ENCODE measurements around the gene MAP2K6.

Gene MAP2K6

DNA sequence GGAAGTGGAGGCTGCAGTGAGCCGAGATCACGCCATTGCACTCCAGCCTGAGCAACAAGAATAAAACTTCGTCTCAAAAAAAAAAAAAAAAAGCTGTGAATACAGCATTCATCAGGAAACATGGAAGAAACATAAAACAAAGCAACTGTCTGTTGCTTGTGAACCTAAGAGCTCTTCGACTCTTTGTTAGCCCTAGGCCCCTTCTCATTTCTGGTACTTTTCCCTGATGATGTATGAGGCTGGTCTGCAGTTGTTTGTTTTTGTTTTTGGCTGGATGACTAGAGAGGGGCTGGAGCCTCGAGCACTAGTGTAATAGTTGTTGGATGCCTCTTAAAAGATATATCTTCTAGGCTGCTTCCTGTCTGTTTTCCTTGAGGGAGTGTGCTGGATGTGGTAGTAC lies 113.5 kb downstream of the MAP2K6 start:
- H3K4me3 ChIP-seq (ENCODE audit: low read length): no peak overlapping the region
- no peaks in the 10 kb centered on the region for H3K4me1 ChIP-seq (ENCODE audit: control insufficient read depth, insufficient read depth, low read length)
- no peak for DNase-seq (ENCODE audit: low read depth, low spot score)
- no peaks in the 10 kb centered on the region; the same call in 1 of the 2 replicates for H3K27me3 ChIP-seq (ENCODE audit: control insufficient read depth, insufficient read depth, low read length)
- H3K9me3 ChIP-seq (ENCODE audit: control insufficient read depth, insufficient read depth, low read length): no peaks in the 10 kb centered on the region
- no CpG with 5 or more reads among the region's 5 CpGs for WGBS (ENCODE audit: insufficient coverage, insufficient read length)
- peaks cover 8% of the 10 kb centered on the region; the same call in 1 of the 2 replicates for H3K36me3 ChIP-seq (ENCODE audit: control insufficient read depth, insufficient read depth, low read length)
- no peak overlapping the region for H3K27ac ChIP-seq (ENCODE audit: low read length)

DNA sequence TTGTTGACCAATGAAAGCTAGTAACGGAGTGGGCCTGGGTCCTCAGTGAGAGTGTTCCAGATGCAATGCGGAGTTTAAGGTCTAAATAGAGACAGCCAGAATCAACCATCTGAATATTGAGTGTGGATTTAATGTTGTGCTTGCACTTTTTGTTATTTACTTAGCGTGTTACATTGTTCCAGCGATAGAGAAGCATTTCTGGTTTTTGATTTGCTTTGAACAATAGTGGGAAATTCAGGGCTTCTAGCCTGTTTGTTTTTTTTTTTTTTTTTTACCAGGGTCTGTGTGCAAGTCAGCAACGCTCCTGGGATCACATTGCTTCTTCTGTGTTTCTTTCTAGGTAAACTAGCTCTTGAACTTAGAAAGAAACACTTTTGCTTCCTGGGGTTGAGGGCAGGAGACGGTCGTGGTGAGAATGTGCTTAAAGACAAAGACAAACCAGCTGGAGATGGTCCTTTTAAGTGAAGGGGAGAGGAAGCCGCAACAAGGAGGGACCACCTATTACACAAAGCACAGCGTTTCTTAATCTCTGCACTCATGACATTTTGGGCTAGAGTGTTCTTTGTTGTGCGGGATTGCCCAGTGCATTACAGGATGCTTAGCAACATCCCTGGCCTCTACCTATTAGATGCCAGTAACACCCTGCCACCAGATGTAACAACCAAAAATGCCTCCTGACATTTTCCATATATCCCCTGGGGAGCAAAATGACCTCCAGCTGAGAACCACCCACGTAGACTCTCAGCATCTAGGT lies 119.2 kb downstream of the MAP2K6 start:
- no CpG with 5 or more reads among the region's 11 CpGs for whole genome bisulfite sequencing (ENCODE audit: insufficient coverage, insufficient read length)
- H3K9me3 ChIP-seq (ENCODE audit: control insufficient read depth, insufficient read depth, low read length): no peaks in the 10 kb centered on the region
- H3K4me1 ChIP-seq (ENCODE audit: control insufficient read depth, insufficient read depth, low read length): no peaks in the 10 kb centered on the region
- no peaks in the 10 kb centered on the region; the same call in 1 of the 2 replicates for H3K36me3 ChIP-seq (ENCODE audit: control insufficient read depth, insufficient read depth, low read length)
- no peak overlapping the region for H3K27ac ChIP-seq (ENCODE audit: low read length)
- no peaks in the 10 kb centered on the region for H3K27me3 ChIP-seq (ENCODE audit: control insufficient read depth, insufficient read depth, low read length)
- peak; percentile 16 for DNase-seq (ENCODE audit: low read depth, low spot score)
- H3K4me3 ChIP-seq (ENCODE audit: low read length): no peak overlapping the region

DNA sequence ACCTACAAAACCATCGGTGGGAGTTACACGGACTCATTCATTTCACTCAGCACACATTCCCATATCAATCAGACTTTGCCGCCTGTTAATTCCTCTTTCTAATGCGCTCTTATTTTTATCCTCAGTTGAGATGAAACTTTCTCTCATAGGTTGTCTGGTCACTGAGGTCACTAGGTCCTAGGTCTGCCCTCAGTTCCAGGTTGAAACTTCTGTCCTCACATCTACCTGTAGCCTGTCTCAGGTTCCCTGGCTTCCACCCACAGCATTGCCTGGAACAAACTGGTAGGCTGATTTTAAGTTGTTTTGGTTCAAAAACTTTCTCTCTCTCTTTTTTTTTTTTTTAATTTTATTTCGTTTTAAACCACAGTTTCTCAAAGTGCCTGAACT lies 119.7 kb downstream of the MAP2K6 start:
- DNase-seq (ENCODE audit: low read depth, low spot score): no peak
- Histone ChIP-seq H3K27ac (ENCODE audit: low read length) (no peak overlapping the region), H3K4me3 (ENCODE audit: low read length) (no peak overlapping the region), H3K4me1 (ENCODE audit: control insufficient read depth, insufficient read depth, low read length) (no peaks in the 10 kb centered on the region), H3K36me3 (ENCODE audit: control insufficient read depth, insufficient read depth, low read length) (no peaks in the 10 kb centered on the region; the same call in 1 of the 2 replicates), H3K9me3 (ENCODE audit: control insufficient read depth, insufficient read depth, low read length) (no peaks in the 10 kb centered on the region), H3K27me3 (ENCODE audit: control insufficient read depth, insufficient read depth, low read length) (no peaks in the 10 kb centered on the region)
- no CpG with 5 or more reads among the region's 5 CpGs for WGBS (ENCODE audit: insufficient coverage, insufficient read length)

DNA sequence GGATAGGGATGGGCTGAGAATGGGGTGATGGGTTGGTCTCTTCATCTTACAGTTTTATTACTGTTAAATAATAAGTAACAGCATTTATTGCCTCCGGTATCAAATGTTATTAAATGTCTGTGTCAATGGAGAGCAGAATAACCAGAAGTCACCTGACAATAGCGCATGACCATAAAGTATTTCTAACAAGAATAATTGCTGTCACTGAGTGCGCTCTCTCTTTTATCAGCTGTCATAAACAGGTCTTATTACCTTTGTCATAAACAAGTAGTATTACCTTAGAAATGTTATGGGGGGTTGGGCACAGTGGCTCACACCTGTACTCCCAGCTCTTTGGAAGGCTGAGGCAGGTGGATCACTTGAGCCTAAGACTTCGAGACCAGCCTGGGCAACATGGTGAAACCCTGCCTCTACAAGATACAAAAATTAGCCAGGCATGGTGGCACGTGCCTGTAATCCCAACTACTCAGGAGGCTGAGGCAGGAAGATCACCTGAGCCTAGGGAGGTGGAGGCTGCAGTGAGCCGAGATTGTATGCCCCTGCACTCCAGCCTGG lies 120.6 kb downstream of the MAP2K6 start:
- Histone ChIP-seq H3K27ac (ENCODE audit: low read length) (no peak overlapping the region), H3K36me3 (ENCODE audit: control insufficient read depth, insufficient read depth, low read length) (no peaks in the 10 kb centered on the region; the same call in 1 of the 2 replicates), H3K27me3 (ENCODE audit: control insufficient read depth, insufficient read depth, low read length) (no peaks in the 10 kb centered on the region), H3K9me3 (ENCODE audit: control insufficient read depth, insufficient read depth, low read length) (no peaks in the 10 kb centered on the region), H3K4me3 (ENCODE audit: low read length) (no peak overlapping the region), H3K4me1 (ENCODE audit: control insufficient read depth, insufficient read depth, low read length) (no peaks in the 10 kb centered on the region)
- no peak for DNase-seq (ENCODE audit: low read depth, low spot score)
- no CpG with 5 or more reads among the region's 6 CpGs for WGBS (ENCODE audit: insufficient coverage, insufficient read length)

DNA sequence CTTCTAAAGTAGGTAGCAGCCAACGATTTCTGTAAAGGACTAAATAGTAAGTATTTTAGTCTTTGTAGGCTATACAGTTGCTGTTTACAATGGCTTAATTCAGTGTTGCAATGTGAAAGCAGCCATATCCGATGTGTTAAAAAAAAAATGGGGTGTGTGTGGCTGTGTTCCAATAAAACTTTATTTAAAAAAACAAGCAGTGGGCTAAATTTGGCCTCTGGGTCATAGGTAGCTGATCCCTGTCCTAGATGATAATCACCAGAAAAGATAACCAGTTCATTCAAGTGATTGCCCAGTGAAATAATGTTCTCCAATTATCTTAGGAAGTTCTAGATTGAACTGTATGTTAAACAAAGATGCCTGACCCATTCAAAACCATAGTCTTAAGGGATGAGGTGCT lies 124.3 kb downstream of the MAP2K6 start:
- H3K27ac ChIP-seq (ENCODE audit: low read length): no peak overlapping the region
- WGBS (ENCODE audit: insufficient coverage, insufficient read length): no CpG with 5 or more reads among the region's 2 CpGs
- DNase-seq (ENCODE audit: low read depth, low spot score): no peak
- no peak overlapping the region for H3K4me3 ChIP-seq (ENCODE audit: low read length)
- no peaks in the 10 kb centered on the region for H3K9me3 ChIP-seq (ENCODE audit: control insufficient read depth, insufficient read depth, low read length)
- H3K36me3 ChIP-seq (ENCODE audit: control insufficient read depth, insufficient read depth, low read length): no peaks in the 10 kb centered on the region; the same call in 1 of the 2 replicates
- H3K27me3 ChIP-seq (ENCODE audit: control insufficient read depth, insufficient read depth, low read length): no peaks in the 10 kb centered on the region
- no peaks in the 10 kb centered on the region for H3K4me1 ChIP-seq (ENCODE audit: control insufficient read depth, insufficient read depth, low read length)

DNA sequence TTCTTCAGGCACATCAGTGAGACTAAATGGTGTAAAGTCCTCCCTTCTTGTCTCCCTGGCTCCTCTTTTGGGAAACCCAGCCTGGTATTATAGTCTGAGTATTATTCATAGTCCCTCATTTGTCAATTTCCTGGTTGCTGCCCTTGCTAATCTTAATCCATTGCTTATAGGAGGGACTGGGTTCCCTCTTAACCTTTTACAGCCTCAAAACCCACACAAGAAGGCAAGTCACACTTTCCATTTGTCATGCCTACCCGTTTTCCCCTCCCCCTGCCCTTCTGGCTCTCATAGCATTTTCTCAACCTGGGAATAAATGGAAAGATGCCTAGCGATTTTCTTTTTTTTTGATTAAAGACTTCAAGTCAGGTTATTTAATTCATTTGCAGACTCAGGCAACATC lies 124.8 kb downstream of the MAP2K6 start:
- no peak overlapping the region for H3K27ac ChIP-seq (ENCODE audit: low read length)
- no peak for DNase-seq (ENCODE audit: low read depth, low spot score)
- H3K4me1 ChIP-seq (ENCODE audit: control insufficient read depth, insufficient read depth, low read length): no peaks in the 10 kb centered on the region
- H3K27me3 ChIP-seq (ENCODE audit: control insufficient read depth, insufficient read depth, low read length): no peaks in the 10 kb centered on the region
- WGBS (ENCODE audit: insufficient coverage, insufficient read length): no CpG with 5 or more reads among the region's 2 CpGs
- H3K9me3 ChIP-seq (ENCODE audit: control insufficient read depth, insufficient read depth, low read length): no peaks in the 10 kb centered on the region
- no peak overlapping the region for H3K4me3 ChIP-seq (ENCODE audit: low read length)
- H3K36me3 ChIP-seq (ENCODE audit: control insufficient read depth, insufficient read depth, low read length): no peaks in the 10 kb centered on the region; the same call in 1 of the 2 replicates

DNA sequence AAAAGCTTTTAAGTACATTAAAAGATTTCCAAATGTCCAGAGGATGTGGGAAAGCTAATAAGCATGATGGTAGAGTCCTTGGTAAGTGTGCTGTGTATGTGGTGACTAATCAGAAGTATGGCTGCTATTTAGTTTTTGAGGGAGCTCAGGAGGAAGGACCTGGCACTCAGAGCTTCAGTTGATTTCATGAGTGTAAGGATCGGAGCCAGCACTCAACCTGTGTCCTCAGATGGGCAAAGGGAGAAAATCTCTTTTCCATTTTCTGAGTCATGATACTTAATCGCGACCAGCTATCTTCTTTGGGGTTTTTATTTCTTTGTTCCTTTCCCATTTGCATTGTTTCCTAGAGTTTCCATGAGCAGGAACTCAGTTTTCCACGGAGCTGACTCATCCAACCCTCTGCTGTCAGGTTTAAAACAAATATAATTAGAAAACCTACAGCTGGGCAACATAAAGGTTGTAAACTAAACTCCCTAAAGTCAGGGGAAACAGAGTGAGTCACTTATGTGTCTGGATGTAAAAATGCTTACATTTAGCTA lies 125.4 kb downstream of the MAP2K6 start:
- Histone ChIP-seq H3K27ac (ENCODE audit: low read length) (no peak overlapping the region), H3K4me3 (ENCODE audit: low read length) (no peak overlapping the region), H3K4me1 (ENCODE audit: control insufficient read depth, insufficient read depth, low read length) (no peaks in the 10 kb centered on the region), H3K36me3 (ENCODE audit: control insufficient read depth, insufficient read depth, low read length) (no peaks in the 10 kb centered on the region; the same call in 1 of the 2 replicates), H3K9me3 (ENCODE audit: control insufficient read depth, insufficient read depth, low read length) (no peaks in the 10 kb centered on the region), H3K27me3 (ENCODE audit: control insufficient read depth, insufficient read depth, low read length) (no peaks in the 10 kb centered on the region)
- no peak for DNase-seq (ENCODE audit: low read depth, low spot score)
- WGBS (ENCODE audit: insufficient coverage, insufficient read length): no CpG with 5 or more reads among the region's 4 CpGs

DNA sequence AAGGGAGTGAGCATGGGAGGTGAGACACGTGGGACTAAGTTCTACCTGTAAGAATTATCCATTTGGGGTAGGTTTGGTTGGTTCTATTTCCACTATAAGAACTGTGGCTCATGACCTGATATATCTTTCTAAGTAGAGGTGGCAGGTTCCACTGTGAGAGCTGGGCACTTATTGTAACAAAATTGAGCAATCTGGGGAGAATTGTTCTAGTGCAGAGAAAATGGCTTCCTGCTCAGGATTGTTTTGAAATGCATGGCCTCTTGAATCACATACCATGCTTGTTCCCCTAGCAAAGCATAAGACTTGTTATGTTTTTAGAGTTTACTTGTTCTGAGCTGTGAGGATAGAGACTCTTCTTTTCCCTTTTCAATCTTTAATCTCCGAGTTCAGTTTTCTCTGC lies 125.9 kb downstream of the MAP2K6 start:
- H3K4me1 ChIP-seq (ENCODE audit: control insufficient read depth, insufficient read depth, low read length): no peaks in the 10 kb centered on the region
- no peaks in the 10 kb centered on the region; the same call in 1 of the 2 replicates for H3K36me3 ChIP-seq (ENCODE audit: control insufficient read depth, insufficient read depth, low read length)
- WGBS (ENCODE audit: insufficient coverage, insufficient read length): no CpG with 5 or more reads among the region's 2 CpGs
- no peaks in the 10 kb centered on the region for H3K27me3 ChIP-seq (ENCODE audit: control insufficient read depth, insufficient read depth, low read length)
- no peaks in the 10 kb centered on the region for H3K9me3 ChIP-seq (ENCODE audit: control insufficient read depth, insufficient read depth, low read length)
- no peak for DNase-seq (ENCODE audit: low read depth, low spot score)
- no peak overlapping the region for H3K27ac ChIP-seq (ENCODE audit: low read length)
- no peak overlapping the region for H3K4me3 ChIP-seq (ENCODE audit: low read length)

DNA sequence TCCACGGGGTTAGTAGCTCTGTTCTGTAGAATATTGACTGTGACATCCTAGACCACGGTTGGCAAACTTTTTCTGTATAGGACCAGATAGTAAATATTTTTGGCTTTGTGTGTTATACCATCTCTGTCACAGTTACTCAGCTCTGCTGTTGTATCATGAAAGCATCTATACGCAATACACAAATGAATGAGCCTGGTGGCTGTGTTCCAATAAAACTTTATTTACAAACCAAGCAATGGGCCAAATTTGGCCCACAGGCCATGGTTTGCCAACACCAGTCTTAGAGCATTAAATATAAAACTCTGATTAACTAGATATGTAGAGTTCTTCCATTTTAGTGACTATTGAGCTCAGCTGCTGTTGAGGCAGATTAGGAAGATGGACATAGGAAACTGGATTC lies 132.7 kb downstream of the MAP2K6 start:
- H3K27ac ChIP-seq (ENCODE audit: low read length): no peak overlapping the region
- no peaks in the 10 kb centered on the region; the same call in 1 of the 2 replicates for H3K4me1 ChIP-seq (ENCODE audit: control insufficient read depth, insufficient read depth, low read length)
- H3K4me3 ChIP-seq (ENCODE audit: low read length): no peak overlapping the region
- H3K9me3 ChIP-seq (ENCODE audit: control insufficient read depth, insufficient read depth, low read length): no peaks in the 10 kb centered on the region
- no peaks in the 10 kb centered on the region for H3K27me3 ChIP-seq (ENCODE audit: control insufficient read depth, insufficient read depth, low read length)
- no peaks in the 10 kb centered on the region for H3K36me3 ChIP-seq (ENCODE audit: control insufficient read depth, insufficient read depth, low read length)
- WGBS (ENCODE audit: insufficient coverage, insufficient read length): no CpG with 5 or more reads among the region's 3 CpGs
- DNase-seq (ENCODE audit: low read depth, low spot score): no peak

DNA sequence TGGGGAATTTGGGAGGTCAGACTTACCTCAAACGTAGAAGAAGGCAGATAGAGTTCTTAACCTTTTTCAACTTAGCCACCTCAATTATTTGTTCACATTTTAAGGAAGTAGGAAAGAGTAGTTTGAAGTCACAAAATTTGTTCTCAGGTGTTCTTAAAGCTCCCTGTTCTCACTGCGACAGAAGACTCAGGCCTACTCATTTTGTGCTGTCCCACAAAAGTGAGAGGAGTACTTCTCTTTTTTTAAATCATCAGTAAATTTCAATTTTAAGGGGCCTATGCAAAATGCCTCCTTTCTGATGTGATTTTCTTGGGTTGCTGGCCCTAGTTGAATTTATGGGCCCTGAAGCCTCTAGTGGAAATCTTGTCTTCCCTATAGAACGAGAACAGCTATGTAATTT lies 133.4 kb downstream of the MAP2K6 start:
- no peak overlapping the region for H3K27ac ChIP-seq (ENCODE audit: low read length)
- DNase-seq (ENCODE audit: low read depth, low spot score): no peak
- no peaks in the 10 kb centered on the region for H3K9me3 ChIP-seq (ENCODE audit: control insufficient read depth, insufficient read depth, low read length)
- H3K4me3 ChIP-seq (ENCODE audit: low read length): no peak overlapping the region
- no peaks in the 10 kb centered on the region; the same call in 1 of the 2 replicates for H3K4me1 ChIP-seq (ENCODE audit: control insufficient read depth, insufficient read depth, low read length)
- H3K27me3 ChIP-seq (ENCODE audit: control insufficient read depth, insufficient read depth, low read length): no peaks in the 10 kb centered on the region
- WGBS (ENCODE audit: insufficient coverage, insufficient read length): no CpG with 5 or more reads among the region's 3 CpGs
- no peaks in the 10 kb centered on the region for H3K36me3 ChIP-seq (ENCODE audit: control insufficient read depth, insufficient read depth, low read length)
